HepG2 (cell line): Measurements from ENCODE around the gene FAM118B. TPM values are rescaled to one million over a fixed set of nuclear protein-coding genes. Genes with fewer than 3 reads are reported as not detected.

Source experiments
- ARID2 ChIP-seq: sonication (generic); formaldehyde crosslinking; IDR thresholded peaks from 2 replicates; pipeline ENCODE4 v1.8.1; 2022; ENCODE audit warnings: mild to moderate bottlenecking, missing genetic modification reagents, borderline replicate concordance
- ERF ChIP-seq: IDR thresholded peaks from 2 replicates; pipeline ENCODE4 v1.6.1; 2018; ENCODE audit warnings: missing biosample characterization, missing genetic modification reagents
- FOXC1 ChIP-seq: sonication (generic); formaldehyde crosslinking; IDR thresholded peaks from 2 replicates; pipeline ENCODE4 v1.8.0; 2022; ENCODE audit warnings: mild to moderate bottlenecking, missing genetic modification reagents, borderline replicate concordance
- FOXM1 ChIP-seq: sonication (generic); formaldehyde crosslinking; IDR thresholded peaks from 2 replicates; pipeline ENCODE4 v1.5.0; 2020; ENCODE audit warnings: missing genetic modification reagents
- GTF3A ChIP-seq: sonication (generic); formaldehyde crosslinking; conservative IDR thresholded peaks from 2 replicates; pipeline ENCODE4 v1.4.0; 2020; ENCODE audit warnings: mild to moderate bottlenecking, missing genetic modification reagents
- HNRNPUL1 ChIP-seq: fragments of 200-400 bp; formaldehyde crosslinking; IDR thresholded peaks from 2 replicates; pipeline ENCODE4 v1.6.1; 2017; ENCODE audit warnings: low read depth, mild to moderate bottlenecking, low read length, moderate library complexity
- JUND ChIP-seq: sonication (generic); formaldehyde crosslinking; IDR thresholded peaks from 2 replicates; pipeline ENCODE4 v1.8.0; 2022; ENCODE audit warnings: mild to moderate bottlenecking, missing genetic modification reagents
- KDM5A ChIP-seq: fragments of 200-600 bp; sonication (generic); IDR thresholded peaks from 2 replicates; pipeline ENCODE4 v1.7.0; 2018; ENCODE audit warnings: antibody characterized with exemption, mild to moderate bottlenecking, low read length, borderline replicate concordance
- MEIS2 ChIP-seq: sonication (generic); formaldehyde crosslinking; IDR thresholded peaks from 2 replicates; pipeline ENCODE4 v1.9.0; 2021; ENCODE audit warnings: mild to moderate bottlenecking, missing genetic modification reagents
- NBN ChIP-seq: fragments of 450-650 bp; conservative IDR thresholded peaks from 2 replicates; pipeline ENCODE4 v1.6.1; 2017
- NFATC3 ChIP-seq: sonication (generic); formaldehyde crosslinking; IDR thresholded peaks from 2 replicates; pipeline ENCODE4 v1.5.1; 2020; ENCODE audit warnings: mild to moderate bottlenecking, missing genetic modification reagents
- NFE2L2 ChIP-seq: fragments of 150-350 bp; IDR thresholded peaks from 2 replicates; pipeline ENCODE4 v1.6.1; 2014; ENCODE audit warnings: low read length
- TOE1 ChIP-seq: sonication (generic); formaldehyde crosslinking; IDR thresholded peaks from 2 replicates; pipeline ENCODE4 v1.4.0; 2020; ENCODE audit warnings: mild to moderate bottlenecking, missing genetic modification reagents
- ZFP36L1 ChIP-seq: sonication (generic); formaldehyde crosslinking; IDR thresholded peaks from 2 replicates; pipeline ENCODE4 v1.8.0; 2022; ENCODE audit warnings: mild to moderate bottlenecking, missing genetic modification reagents, moderate library complexity
- ZFP37 ChIP-seq: sonication (generic); formaldehyde crosslinking; IDR thresholded peaks from 2 replicates; pipeline ENCODE4 v1.4.0; 2020; ENCODE audit warnings: missing genetic modification reagents, borderline replicate concordance
- ZFYVE20 ChIP-seq: sonication (generic); formaldehyde crosslinking; IDR thresholded peaks from 2 replicates; pipeline ENCODE4 v1.8.0; 2023; ENCODE audit warnings: low read depth, mild to moderate bottlenecking, moderate library complexity, missing genetic modification reagents, borderline replicate concordance
- ZNF143 ChIP-seq: sonication (generic); formaldehyde crosslinking; IDR thresholded peaks from 2 replicates; pipeline ENCODE4 v1.4.0; 2020; ENCODE audit warnings: missing genetic modification reagents
- ZNF446 ChIP-seq: sonication (generic); formaldehyde crosslinking; IDR thresholded peaks from 2 replicates; pipeline ENCODE4 v1.5.0; 2020; ENCODE audit warnings: mild to moderate bottlenecking, missing genetic modification reagents
- ZNF563 ChIP-seq: sonication (generic); formaldehyde crosslinking; IDR thresholded peaks from 2 replicates; pipeline ENCODE4 v1.8.0; 2022; ENCODE audit warnings: mild to moderate bottlenecking, moderate library complexity, missing genetic modification reagents
- ZNF839 ChIP-seq: sonication (generic); formaldehyde crosslinking; IDR thresholded peaks from 2 replicates; pipeline ENCODE4 v1.4.0; 2020; ENCODE audit warnings: missing genetic modification reagents, mild to moderate bottlenecking, borderline replicate concordance
- ZNF841 ChIP-seq: sonication (generic); formaldehyde crosslinking; IDR thresholded peaks from 2 replicates; pipeline ENCODE4 v1.8.1; 2023; ENCODE audit warnings: missing genetic modification reagents, borderline replicate concordance
- polyA plus RNA-seq, 8 experiments: library from polyadenylated mRNA; depleted of rRNA in 3 of 8; stranded (reverse) in 7 of 8; unstranded in 1 of 8; fragments of >200 nt; fragmentation: Illumina TruSeq in 4 of 8; extraction: Trizol in 4 of 8; gene quantifications; 2 replicates each; pipeline versions ENCODE4 v1.2.1 to v1.2.3, GENCODE V29; 2011 to 2016; ENCODE audit warnings: low read depth in 4 of 8, missing spikeins in 1 of 8, mixed read lengths in 1 of 8; ENCODE audit not compliant: insufficient read depth in 1 of 8
- total RNA-seq, 5 experiments: library from RNA; depleted of rRNA; stranded (reverse); fragments of >200 nt; fragmentation: Illumina TruSeq; extraction: Trizol; gene quantifications; 2 replicates each; pipeline ENCODE4 v1.2.3, GENCODE V29; 2016; ENCODE audit warnings: low read depth in 1 of 5
- TF ChIP-seq, protein P1 (sequence below): sonication (generic); formaldehyde crosslinking; IDR thresholded peaks from 2 replicates; pipeline ENCODE4 v1.4.0; 2020; ENCODE audit warnings: missing genetic modification reagents, borderline replicate concordance
- TF ChIP-seq, protein P2 (sequence below): sonication (generic); formaldehyde crosslinking; IDR thresholded peaks from 2 replicates; pipeline ENCODE4 v1.5.1; 2020; ENCODE audit warnings: missing genetic modification reagents, mild to moderate bottlenecking, borderline replicate concordance
- TF ChIP-seq, protein P3 (sequence below): IDR thresholded peaks from 2 replicates; pipeline ENCODE4 v1.6.1; 2016; ENCODE audit warnings: missing compliant biosample characterization, missing genetic modification reagents, borderline replicate concordance
- TF ChIP-seq, protein P4 (sequence below): sonication (generic); formaldehyde crosslinking; IDR thresholded peaks from 2 replicates; pipeline ENCODE4 v1.8.1; 2023; ENCODE audit warnings: mild to moderate bottlenecking, missing genetic modification reagents

Gene FAM118B
- total and polyA plus RNA-seq, 2 of the 13 experiments (the other 11 are each of a cell fraction or from before 2014, with no cell fraction given): 10.2 to 25.7 TPM

DNA sequence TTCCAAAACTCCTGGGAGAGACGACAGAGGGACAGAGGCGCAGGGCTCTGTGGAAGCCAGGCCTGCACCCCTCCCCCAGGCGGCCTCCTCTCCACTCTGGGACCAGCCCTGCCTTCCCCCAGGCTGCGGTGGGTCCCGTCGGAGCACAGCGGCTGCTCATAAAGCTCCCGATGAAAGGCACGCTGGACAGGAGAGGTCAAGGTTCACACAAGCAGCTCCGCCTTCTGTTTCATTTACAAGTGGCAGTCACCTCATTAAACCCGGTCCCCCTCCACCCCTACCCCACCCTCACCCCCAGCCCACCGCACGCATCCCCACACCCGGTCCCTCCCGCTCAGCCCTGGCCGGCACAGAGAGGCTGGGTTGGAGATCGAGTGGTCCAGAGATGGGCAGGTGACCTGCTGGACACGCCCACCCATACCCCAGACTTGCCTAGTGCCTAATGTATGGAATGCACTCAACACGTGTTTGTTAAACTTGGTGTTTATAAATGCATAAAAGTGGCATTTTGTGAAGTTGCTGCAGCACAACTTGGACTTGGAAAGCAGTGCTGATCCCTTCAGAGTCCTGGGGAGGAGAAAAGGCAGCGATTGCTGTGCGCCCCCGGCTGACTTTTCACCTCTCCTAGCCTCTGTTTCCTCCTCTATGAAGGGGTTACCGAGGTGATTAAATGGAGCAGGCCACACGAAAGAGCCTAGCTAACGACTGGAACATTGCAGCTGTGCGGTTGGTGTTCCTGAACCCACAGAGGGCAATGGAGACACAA is 26.1 kb upstream of the FAM118B start (continued):
- TF ChIP-seq ZFYVE20 (CRISPR knock-in tag) (no peak), TOE1 (no peak), NFATC3 (CRISPR knock-in tag) (no peak), MEIS2 (CRISPR knock-in tag) (0 out of 2 replicates have a peak, but pooled peaks have one; percentile 10), HNRNPUL1 (no peak), ZNF839 (CRISPR knock-in tag) (no peak), ERF (CRISPR knock-in tag) (no peak), FOXM1 (CRISPR knock-in tag) (no peak), ZFP37 (no peak), ZFP36L1 (CRISPR knock-in tag) (no peak), ZNF841 (CRISPR knock-in tag) (no peak), ZNF563 (CRISPR knock-in tag) (no peak; the same call in 1 of the 2 replicates), GTF3A (CRISPR knock-in tag) (no peak), NBN (no peak), FOXC1 (no peak), KDM5A (no peak), NFE2L2 (no peak), JUND (CRISPR knock-in tag) (no peak), ARID2 (CRISPR knock-in tag) (no peak), ZNF446 (no peak), ZNF143 (CRISPR knock-in tag) (no peak)
- TF ChIP-seq, protein P1, sequence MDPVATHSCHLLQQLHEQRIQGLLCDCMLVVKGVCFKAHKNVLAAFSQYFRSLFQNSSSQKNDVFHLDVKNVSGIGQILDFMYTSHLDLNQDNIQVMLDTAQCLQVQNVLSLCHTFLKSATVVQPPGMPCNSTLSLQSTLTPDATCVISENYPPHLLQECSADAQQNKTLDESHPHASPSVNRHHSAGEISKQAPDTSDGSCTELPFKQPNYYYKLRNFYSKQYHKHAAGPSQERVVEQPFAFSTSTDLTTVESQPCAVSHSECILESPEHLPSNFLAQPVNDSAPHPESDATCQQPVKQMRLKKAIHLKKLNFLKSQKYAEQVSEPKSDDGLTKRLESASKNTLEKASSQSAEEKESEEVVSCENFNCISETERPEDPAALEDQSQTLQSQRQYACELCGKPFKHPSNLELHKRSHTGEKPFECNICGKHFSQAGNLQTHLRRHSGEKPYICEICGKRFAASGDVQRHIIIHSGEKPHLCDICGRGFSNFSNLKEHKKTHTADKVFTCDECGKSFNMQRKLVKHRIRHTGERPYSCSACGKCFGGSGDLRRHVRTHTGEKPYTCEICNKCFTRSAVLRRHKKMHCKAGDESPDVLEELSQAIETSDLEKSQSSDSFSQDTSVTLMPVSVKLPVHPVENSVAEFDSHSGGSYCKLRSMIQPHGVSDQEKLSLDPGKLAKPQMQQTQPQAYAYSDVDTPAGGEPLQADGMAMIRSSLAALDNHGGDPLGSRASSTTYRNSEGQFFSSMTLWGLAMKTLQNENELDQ: no peak
- TF ChIP-seq, protein P2, sequence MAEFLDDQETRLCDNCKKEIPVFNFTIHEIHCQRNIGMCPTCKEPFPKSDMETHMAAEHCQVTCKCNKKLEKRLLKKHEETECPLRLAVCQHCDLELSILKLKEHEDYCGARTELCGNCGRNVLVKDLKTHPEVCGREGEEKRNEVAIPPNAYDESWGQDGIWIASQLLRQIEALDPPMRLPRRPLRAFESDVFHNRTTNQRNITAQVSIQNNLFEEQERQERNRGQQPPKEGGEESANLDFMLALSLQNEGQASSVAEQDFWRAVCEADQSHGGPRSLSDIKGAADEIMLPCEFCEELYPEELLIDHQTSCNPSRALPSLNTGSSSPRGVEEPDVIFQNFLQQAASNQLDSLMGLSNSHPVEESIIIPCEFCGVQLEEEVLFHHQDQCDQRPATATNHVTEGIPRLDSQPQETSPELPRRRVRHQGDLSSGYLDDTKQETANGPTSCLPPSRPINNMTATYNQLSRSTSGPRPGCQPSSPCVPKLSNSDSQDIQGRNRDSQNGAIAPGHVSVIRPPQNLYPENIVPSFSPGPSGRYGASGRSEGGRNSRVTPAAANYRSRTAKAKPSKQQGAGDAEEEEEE (CRISPR knock-in tag): no peak
- TF ChIP-seq, protein P3, sequence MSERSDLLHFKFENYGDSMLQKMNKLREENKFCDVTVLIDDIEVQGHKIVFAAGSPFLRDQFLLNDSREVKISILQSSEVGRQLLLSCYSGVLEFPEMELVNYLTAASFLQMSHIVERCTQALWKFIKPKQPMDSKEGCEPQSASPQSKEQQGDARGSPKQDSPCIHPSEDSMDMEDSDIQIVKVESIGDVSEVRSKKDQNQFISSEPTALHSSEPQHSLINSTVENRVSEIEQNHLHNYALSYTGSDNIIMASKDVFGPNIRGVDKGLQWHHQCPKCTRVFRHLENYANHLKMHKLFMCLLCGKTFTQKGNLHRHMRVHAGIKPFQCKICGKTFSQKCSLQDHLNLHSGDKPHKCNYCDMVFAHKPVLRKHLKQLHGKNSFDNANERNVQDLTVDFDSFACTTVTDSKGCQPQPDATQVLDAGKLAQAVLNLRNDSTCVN (CRISPR knock-in tag): no peak
- TF ChIP-seq, protein P4, sequence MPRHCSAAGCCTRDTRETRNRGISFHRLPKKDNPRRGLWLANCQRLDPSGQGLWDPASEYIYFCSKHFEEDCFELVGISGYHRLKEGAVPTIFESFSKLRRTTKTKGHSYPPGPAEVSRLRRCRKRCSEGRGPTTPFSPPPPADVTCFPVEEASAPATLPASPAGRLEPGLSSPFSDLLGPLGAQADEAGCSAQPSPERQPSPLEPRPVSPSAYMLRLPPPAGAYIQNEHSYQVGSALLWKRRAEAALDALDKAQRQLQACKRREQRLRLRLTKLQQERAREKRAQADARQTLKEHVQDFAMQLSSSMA: no peak
